Dermis blood vessel endothelial cell (primary cell): Measurements from ENCODE around the gene TCIRG1. TPM values are rescaled to one million over a fixed set of nuclear protein-coding genes. Genes with fewer than 3 reads are reported as not detected.
A peak's percentile ranks its signal among the peaks of the same experiment; 100 is the strongest.

ENCODE experiments used
- DNase-seq: peaks from one replicate; pipeline ENCODE4 v3.0.0; 2010
- total RNA-seq: library from RNA; depleted of rRNA; stranded (reverse); fragments of >200 nt; gene quantifications from 2 replicates; pipeline ENCODE4 v1.2.3, GENCODE V29; 2014

The TCIRG1 gene
- total RNA-seq, 1 donor from 2014 or later = 110 TPM

DNA sequence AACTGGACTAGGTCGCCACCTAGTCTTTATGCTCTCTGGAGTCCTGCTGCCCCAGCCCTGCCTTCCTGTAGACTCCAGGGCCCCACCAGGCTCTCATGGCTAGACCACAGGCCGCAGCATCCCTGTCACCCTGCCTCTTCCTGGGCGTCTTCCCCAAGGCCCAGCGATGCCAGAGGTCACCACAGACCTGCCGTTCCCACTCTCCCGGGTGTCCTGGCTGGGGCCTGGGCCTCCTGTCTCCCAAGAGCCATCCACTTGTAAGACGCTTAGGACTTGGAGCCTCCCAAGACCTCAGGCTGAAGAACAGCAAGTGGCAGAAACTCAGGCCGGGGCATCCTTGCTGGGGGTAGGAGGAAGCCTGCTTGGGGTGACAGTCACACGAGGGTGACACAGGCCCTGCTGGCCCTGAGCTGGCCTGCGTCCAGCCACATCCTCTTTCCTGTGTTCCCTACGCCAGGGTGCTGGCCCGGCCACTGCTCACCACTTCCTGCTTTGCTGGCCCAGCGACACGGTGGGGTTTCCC is 2.0 kb upstream of the TCIRG1 start:
- DNase-seq = peak; percentile 34

DNA sequence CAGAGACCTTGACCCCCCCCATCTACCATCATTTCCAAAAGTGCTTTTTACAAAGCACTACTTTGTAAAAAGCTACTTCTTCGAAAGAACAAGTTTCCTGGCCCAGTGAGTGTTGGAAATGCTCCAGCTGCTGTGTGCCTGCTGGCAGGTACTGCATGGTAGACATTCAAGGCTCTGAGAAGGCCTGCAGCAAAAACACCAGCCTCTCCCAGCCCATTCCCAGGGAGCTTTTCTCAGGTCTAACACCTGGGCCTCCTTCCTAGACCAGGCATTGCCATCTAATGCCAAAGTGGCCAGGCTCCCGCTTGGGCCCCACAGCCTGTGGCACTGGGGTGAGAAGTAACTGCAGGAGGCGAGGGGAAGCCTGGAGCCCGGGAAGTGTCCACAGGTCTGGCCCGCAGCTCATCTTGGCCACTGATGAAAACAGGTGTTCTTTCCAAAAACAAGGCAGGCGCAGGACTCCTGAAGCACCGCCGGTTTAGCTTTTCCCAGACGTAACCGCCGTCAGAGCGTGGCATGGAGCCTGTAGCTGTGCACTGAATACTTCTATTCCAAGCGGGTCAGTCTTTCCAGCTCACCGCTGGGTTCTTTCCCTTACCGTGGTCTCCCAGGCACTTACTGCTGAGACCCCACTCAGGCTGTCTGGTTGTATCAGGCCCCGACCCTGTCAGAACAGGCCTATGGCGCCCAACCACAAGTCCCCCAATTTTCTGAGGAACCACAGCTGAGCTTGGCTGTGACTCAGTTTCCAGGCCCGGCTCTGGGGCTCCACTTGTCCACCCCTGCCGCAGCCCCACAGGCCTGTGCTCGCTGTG is 1.2 kb upstream of the TCIRG1 start:
- peak; percentile 32 for DNase-seq

DNA sequence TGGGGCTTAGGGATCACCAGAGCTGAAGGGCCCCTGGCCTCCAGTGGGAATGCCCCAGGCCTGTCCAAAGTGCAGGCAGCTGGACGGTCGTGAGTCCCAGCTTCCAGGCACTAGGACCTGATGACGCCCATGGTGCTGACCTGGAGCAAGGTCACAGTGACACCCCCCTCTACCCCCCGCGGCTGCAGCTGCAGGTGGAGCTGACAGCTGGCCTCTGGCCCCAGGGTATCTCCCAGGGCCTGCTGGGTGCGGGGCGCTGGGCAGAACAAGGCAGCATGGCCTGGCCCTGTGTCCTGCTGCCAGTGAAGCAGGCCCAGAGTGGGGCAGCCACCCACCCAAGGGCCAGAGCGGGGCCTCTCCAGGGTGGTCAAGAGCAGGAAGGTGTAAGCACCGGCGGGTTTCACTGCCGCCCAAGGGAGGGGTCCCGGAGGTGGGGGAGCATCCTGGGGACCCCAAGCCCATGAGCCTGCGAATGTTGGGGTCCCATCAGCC is 553 bp upstream of the TCIRG1 start:
- DNase-seq = no peak

DNA sequence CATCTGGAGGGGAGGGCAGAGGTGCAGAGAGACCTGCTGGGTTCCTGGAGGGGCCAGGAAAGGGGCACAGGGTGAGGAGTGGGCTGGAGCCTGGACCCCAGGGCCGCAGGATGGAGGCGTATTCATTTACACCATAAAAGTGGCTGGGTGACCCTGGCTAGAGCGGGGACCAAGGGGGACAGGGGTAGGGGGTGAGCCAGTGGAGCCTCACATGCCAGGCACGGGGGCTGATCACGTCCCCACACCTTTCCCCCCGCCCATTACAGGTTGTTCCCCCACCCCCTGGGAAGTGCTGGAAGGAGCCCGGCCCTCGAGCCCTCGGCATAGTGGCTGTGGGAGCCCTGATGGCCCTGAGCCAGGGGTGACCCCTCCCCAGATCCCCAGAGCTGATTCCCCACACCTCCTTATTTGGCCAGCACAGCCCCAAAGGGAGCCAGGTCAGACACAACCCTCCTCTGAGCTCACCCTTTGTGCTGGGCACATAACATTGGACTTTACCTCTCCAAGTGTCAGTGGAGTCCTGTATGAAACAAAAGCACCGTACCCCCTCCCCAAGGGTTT is 781 bp downstream of the TCIRG1 start:
- DNase-seq = peak; percentile 41

DNA sequence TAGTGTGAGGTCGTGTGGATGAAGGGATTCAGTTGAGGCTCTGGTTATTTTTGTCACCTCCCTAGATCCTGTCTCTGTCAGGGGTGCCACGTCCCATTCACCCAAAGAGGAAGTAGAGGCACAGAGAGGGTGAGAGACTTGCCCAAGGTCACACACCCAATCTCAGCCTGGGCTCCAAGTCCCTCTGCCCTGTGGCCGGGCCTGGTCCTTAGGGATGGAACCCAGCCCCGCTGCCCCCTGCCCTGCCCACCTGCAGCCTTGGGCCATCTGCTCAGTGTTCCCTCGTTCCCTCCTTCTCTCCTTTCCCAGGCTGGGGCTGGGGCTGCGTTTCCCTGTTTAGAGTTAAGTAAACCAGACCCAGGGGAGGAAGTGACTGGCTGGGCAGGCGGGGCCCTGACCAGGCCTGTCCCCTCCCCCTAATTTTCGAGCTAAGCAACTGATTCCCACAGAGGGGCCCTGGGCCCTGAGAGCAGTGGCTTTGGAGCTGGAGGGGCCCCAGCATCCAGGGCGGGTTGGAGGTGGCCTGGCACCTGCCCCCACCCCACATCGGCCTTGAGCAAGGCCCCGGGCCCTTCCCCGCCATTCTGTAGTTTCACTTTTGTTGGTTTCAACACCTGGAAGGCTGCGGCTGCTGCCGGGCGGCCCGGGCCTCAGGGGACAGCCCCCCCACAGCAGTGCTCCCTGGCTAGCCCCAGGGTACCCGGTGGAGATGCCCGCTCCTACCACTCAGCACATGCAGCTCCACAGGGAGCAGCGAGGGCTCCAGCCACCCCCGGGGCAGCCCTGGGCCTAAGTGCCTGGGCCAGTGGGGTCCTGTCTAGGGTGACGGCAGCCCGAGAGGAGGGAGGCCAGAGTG is 1.5 kb downstream of the TCIRG1 start:
- DNase-seq = peak; percentile 87

DNA sequence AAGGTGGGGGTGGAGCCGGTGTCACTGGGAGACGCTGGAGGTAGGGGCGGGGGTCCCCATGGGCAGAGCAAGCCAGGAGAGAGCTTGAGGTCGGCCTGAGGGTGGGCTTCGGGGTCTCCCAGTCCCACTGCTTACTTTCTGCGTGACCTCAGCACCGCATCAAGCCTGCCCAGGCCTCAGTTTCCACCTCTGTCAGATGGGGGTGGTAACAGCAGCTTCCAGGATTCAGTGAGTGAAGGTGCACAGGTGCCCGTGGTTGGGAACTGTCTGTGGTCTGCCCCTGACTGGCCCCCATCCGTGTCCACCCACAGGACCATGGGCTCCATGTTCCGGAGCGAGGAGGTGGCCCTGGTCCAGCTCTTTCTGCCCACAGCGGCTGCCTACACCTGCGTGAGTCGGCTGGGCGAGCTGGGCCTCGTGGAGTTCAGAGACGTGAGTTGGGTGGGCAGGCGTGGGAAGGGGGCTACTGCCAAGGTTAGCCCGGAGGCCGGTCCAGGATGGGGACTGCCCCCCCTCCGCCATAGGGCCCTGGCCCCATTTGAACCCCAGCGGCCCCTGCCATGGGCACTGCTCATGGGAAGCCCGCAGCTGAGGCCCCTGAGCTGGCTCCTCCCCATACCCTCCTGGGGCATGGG is 2.2 kb downstream of the TCIRG1 start:
- DNase-seq = no peak

DNA sequence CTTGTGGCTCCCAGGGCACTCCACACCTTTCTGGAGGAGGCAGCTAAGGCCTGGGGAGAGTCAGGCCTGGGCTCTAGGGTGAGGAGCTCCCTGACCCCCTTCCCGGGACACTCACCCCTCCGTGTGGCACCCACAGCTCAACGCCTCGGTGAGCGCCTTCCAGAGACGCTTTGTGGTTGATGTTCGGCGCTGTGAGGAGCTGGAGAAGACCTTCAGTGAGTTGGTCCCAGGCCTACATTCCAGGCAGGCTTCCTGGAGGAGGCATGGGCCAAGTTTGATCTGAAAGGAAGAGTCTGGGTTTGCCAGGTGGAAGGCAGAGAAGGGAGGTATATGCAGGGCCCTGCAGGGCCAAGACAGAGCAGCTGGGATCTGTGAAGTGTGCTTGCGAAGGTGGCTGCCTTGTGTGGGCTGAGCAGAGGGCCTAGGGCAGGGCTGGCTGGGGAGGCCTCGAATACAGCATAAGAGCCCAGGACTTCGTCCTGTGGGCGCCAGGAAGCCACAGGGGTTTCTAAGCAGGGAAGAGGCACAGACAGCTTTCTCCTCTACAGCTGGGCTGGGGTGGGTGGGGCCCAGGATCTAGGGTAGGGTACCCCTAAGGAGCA is 2.9 kb downstream of the TCIRG1 start:
- no peak for DNase-seq

DNA sequence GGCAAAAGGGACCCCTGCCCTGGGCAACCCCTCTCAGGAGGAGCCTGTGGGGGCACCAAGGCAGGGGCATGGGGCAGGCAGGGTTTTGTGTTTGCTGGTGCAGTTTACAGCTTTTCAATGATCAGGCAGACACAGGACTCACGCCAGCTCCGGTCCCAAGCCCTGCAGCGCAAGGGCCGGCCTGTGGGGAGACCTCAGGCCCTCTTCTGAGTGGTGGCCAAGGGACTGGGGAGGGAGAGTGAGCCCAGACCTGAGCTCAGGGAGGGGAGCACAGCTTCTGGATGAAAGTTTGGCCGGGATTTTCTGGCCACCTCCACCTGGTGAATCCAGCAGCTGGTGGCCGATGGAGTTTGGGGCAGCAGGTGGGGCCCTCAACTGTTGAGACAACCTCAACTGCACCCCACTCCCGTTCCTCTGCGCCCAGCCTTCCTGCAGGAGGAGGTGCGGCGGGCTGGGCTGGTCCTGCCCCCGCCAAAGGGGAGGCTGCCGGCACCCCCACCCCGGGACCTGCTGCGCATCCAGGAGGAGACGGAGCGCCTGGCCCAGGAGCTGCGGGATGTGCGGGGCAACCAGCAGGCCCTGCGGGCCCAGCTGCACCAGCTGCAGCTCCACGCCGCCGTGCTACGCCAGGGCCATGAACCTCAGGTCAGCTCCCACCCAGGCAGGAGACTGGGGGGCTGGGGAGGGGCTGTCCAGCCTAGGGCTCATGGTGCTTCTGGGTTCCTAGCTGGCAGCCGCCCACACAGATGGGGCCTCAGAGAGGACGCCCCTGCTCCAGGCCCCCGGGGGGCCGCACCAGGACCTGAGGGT is 3.6 kb downstream of the TCIRG1 start:
- DNase-seq = no peak

DNA sequence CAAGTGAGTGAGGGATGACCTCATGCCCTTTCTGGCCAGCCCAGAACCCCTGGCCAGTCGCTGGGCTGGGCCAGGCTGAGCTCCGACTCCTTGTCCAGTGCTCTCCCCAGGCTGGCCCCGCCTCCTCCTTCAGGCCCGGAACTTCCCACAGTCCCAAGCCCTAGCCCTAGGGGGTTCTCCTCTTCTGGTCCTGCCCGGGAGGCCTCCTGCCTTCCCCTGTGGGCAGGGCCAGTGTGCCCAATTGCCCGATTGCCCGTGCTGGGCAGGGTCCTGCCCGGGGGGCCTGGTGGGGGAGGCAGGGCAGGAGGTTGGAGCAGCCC is 4.2 kb downstream of the TCIRG1 start:
- DNase-seq = no peak

DNA sequence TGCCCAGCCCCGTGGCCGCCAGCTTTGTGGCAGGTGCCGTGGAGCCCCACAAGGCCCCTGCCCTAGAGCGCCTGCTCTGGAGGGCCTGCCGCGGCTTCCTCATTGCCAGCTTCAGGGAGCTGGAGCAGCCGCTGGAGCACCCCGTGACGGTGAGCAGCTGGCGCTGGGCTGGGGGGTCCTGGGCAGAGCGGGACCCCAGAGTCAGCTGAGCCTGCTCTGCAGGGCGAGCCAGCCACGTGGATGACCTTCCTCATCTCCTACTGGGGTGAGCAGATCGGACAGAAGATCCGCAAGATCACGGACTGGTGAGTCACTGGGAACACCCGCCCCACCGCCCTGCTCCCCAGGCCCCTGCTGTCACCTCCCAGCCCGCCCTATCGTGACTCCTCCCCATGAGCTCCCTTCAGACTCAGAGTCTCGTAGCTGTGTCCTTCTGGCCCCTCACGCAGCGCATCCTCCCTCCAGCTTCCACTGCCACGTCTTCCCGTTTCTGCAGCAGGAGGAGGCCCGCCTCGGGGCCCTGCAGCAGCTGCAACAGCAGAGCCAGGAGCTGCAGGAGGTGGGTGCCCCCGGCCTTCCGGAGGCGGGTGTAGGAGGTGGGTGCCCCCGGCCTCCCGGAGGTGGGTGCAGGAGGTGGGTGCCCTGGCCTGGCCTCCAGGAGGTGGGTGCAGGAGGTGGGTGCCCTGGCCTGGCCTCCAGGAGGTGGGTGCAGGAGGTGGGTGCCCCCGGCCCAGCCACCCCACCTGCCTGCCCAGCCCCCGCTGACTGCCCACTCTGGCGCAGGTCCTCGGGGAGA is 4.7 kb downstream of the TCIRG1 start:
- DNase-seq = no peak

DNA sequence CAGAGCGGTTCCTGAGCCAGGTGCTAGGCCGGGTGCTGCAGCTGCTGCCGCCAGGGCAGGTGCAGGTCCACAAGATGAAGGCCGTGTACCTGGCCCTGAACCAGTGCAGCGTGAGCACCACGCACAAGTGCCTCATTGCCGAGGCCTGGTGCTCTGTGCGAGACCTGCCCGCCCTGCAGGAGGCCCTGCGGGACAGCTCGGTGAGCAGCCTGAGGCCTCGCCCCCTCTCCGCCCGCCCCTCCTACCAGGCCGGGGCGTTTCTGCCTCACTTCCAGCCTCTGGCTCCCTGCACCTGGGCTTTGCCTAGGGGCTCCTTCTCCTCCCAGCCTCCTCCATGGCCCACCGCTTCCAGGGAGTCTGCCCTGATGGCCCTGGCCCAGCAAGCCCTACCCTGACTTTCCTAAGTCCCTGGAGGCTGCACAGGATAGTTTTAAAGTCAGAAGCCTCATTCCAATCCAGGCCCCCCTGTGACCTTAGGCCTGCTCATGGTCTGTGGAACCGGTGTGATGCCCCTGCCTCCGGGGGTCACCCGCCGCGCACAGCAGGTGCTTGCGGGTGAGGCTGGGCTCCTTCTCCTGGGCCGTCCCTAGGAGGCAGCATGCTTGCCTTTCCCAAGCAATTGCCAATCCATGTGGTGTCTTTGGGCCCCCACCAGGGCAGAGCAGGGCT is 5.5 kb downstream of the TCIRG1 start:
- no peak for DNase-seq

DNA sequence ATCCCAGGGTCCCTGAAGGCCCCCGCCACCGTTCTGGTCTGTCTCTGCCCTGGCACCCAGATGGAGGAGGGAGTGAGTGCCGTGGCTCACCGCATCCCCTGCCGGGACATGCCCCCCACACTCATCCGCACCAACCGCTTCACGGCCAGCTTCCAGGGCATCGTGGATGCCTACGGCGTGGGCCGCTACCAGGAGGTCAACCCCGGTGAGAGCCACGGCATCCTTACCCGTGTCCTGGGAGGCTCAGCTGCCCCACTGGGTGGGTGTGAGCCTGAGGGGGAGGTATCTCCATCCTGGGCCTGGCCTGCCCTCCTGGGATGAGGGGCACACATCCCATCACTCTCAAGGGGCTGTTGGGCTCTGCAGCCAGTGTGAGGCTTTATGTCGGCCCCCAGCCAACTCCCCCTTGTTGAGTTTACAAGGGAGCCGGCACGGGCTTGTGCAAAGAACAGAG is 6.1 kb downstream of the TCIRG1 start:
- no peak for DNase-seq

DNA sequence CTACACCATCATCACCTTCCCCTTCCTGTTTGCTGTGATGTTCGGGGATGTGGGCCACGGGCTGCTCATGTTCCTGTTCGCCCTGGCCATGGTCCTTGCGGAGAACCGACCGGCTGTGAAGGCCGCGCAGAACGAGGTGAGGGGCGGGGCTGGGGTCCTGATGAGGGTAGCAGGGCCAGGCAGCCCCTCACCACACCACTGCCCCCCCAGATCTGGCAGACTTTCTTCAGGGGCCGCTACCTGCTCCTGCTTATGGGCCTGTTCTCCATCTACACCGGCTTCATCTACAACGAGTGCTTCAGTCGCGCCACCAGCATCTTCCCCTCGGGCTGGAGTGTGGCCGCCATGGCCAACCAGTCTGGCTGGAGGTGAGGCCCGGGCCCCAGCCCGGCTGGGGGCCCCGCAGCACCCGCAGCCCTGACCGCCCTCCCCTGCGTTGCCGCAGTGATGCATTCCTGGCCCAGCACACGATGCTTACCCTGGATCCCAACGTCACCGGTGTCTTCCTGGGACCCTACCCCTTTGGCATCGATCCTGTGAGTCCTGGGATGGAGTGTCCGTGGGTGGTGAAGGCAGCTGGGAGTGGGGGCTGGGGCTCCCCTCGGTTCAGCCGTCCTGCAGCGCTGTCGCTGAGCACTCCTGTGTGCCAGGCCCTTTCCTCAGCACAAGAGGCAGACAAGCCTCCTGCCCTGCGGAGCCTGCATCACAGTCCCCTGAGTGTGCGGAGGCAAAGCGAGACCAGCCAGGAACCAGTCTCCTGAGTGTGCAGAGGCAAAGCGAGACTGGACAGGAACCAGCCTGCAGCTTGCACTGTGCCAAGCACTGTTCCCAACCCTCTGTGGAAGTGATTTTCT is 8.8 kb downstream of the TCIRG1 start:
- no peak for DNase-seq

DNA sequence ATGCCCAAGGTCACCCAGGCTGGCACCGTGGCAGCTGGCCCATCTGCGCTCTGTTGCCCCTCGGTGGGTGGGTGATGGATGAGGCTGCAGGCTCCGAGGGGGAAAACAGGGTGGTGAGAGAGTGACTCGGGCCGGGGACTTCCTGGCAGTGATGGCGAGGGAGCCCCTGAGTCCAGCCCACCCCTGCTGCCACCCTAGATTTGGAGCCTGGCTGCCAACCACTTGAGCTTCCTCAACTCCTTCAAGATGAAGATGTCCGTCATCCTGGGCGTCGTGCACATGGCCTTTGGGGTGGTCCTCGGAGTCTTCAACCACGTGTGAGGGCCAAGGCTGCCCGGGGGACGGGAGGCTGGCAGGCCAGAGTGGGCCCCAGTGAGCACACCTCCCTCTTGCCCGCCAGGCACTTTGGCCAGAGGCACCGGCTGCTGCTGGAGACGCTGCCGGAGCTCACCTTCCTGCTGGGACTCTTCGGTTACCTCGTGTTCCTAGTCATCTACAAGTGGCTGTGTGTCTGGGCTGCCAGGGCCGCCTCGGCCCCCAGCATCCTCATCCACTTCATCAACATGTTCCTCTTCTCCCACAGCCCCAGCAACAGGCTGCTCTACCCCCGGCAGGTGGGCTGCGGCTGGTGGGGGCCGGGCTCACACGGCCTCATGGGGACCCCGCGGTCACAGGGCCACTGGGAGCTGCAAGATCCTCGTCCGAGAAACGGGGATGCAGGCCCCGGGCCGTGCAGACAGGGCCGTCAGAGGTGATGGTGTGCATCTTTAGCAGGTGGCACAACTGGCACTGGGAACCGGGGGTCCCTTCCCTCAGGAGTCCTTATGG is 10.1 kb downstream of the TCIRG1 start:
- DNase-seq = no peak

DNA sequence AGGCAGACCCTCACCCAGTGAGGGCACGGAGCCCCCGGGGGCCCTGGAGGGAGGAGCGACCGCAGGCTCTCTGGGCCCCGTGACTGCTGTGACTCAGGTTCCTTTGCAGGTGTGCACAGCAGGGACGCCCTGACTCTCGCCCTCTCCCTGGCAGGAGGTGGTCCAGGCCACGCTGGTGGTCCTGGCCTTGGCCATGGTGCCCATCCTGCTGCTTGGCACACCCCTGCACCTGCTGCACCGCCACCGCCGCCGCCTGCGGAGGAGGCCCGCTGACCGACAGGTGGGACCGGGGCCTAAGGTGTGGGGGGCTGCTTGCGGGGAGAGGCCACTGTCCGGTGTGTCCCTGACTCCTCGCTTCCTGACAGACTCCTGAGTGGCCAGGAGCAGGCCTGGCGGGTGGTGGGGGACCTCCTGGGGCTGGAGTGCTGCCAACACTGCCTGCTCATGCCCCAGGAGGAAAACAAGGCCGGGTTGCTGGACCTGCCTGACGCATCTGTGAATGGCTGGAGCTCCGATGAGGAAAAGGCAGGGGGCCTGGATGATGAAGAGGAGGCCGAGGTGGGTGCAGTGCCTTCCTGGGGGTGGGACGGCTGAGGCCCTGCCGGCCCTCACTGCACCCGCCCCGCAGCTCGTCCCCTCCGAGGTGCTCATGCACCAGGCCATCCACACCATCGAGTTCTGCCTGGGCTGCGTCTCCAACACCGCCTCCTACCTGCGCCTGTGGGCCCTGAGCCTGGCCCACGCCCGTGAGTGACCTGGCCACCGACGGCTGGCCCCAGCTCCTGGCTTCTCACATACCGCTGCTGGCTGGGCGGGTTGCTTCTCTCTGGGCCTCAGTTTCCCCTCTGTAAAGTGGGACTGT is 10.9 kb downstream of the TCIRG1 start:
- DNase-seq = no peak

DNA sequence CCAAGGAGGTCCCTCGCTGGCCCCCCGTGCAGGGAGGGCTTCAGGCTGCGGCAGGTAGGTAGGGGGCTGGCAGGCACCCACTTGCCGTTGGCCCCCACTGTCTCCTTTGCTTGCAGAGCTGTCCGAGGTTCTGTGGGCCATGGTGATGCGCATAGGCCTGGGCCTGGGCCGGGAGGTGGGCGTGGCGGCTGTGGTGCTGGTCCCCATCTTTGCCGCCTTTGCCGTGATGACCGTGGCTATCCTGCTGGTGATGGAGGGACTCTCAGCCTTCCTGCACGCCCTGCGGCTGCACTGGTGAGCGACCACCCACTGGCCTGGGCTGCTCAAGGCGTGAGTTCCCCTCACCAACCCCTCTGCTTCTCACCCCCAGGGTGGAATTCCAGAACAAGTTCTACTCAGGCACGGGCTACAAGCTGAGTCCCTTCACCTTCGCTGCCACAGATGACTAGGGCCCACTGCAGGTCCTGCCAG is 11.6 kb downstream of the TCIRG1 start:
- no peak for DNase-seq
